ENCODE results near the gene LAMB2. TPM values are rescaled to one million over a fixed set of nuclear protein-coding genes. Genes with fewer than 3 reads are reported as not detected.

Gene LAMB2
- total and polyA plus RNA-seq, 2 experiments from 2014 or later: 71.3 to 154 TPM

DNA sequence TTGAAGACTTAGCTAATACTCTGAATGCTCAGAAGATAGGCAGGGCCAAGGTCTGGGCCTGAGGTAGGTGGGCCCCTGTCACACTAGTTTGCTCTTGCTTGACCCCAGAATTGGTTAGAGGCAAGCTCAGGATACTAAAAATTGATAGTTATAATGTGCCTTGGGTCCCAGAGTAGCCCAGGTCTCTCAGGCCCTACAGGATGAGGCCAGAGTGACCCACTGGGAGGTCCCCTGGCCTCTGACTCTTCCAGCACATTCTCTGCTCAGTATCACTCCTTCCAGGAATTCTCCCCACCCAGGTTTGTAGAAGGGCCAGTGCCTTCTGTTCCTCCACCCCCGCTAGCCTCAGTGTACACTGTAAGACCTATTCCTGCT lies 37.9 kb upstream of the LAMB2 start:
- no peaks in the 10 kb centered on the region for H3F3A ChIP-seq (replicated peaks; ENCODE audit: low read depth)
- Mint-ChIP-seq H3K27ac (peak overlapping the region; percentile 80; the same call in 1 of the 2 replicates), H3K27me3 (ENCODE audit: insufficient read depth, low read depth, poor library complexity) (peaks cover 9% of the 10 kb centered on the region), H3K4me3 (peak overlapping the region; percentile 82), H3K36me3 (ENCODE audit: low read depth) (peaks cover 2% of the 10 kb centered on the region; the same call in 1 of the 3 replicates), H3K4me1 (peaks cover 25% of the 10 kb centered on the region), H3K9me3 (no peaks in the 10 kb centered on the region)
- H3K27ac ChIP-seq (ENCODE audit: low read depth): no peak overlapping the region
- peak overlapping the region; percentile 99; the same call in 1 of the 2 replicates for H2AFZ ChIP-seq
- peaks cover 15% of the 10 kb centered on the region for H3K4me1 ChIP-seq (ENCODE audit: insufficient read depth)
- H4K20me1 ChIP-seq (replicated peaks; ENCODE audit: insufficient read depth): no peaks in the 10 kb centered on the region
- H3K4me3 ChIP-seq: peak overlapping the region; percentile 85
- H3K4me2 ChIP-seq: peak overlapping the region; percentile 96
- ATAC-seq: peak; percentile 1; the same call in 2 of the 3 replicates
- peaks cover under 1% of the 10 kb centered on the region for H3K79me2 ChIP-seq (replicated peaks; ENCODE audit: insufficient read depth)
- DNase-seq (ENCODE audit: low spot score): no peak
- H3K9me2 ChIP-seq (ENCODE audit: insufficient read depth): peaks cover 8% of the 10 kb centered on the region; the same call in 1 of the 2 replicates
- no peak for TF ChIP-seq JUNB (IDR thresholded peaks at IDR 0.05; ENCODE audit: unreplicated experiment)
- no peak for TF ChIP-seq NANOG (IDR thresholded peaks at IDR 0.05; ENCODE audit: borderline replicate concordance)
- TF ChIP-seq STAT1 (IDR thresholded peaks at IDR 0.05; ENCODE audit: unreplicated experiment): no peak
- TF ChIP-seq, protein P1, sequence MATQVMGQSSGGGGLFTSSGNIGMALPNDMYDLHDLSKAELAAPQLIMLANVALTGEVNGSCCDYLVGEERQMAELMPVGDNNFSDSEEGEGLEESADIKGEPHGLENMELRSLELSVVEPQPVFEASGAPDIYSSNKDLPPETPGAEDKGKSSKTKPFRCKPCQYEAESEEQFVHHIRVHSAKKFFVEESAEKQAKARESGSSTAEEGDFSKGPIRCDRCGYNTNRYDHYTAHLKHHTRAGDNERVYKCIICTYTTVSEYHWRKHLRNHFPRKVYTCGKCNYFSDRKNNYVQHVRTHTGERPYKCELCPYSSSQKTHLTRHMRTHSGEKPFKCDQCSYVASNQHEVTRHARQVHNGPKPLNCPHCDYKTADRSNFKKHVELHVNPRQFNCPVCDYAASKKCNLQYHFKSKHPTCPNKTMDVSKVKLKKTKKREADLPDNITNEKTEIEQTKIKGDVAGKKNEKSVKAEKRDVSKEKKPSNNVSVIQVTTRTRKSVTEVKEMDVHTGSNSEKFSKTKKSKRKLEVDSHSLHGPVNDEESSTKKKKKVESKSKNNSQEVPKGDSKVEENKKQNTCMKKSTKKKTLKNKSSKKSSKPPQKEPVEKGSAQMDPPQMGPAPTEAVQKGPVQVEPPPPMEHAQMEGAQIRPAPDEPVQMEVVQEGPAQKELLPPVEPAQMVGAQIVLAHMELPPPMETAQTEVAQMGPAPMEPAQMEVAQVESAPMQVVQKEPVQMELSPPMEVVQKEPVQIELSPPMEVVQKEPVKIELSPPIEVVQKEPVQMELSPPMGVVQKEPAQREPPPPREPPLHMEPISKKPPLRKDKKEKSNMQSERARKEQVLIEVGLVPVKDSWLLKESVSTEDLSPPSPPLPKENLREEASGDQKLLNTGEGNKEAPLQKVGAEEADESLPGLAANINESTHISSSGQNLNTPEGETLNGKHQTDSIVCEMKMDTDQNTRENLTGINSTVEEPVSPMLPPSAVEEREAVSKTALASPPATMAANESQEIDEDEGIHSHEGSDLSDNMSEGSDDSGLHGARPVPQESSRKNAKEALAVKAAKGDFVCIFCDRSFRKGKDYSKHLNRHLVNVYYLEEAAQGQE (IDR thresholded peaks at IDR 0.05; ENCODE audit: unreplicated experiment): no peak
- TF ChIP-seq, protein P2, sequence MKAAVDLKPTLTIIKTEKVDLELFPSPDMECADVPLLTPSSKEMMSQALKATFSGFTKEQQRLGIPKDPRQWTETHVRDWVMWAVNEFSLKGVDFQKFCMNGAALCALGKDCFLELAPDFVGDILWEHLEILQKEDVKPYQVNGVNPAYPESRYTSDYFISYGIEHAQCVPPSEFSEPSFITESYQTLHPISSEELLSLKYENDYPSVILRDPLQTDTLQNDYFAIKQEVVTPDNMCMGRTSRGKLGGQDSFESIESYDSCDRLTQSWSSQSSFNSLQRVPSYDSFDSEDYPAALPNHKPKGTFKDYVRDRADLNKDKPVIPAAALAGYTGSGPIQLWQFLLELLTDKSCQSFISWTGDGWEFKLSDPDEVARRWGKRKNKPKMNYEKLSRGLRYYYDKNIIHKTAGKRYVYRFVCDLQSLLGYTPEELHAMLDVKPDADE (IDR thresholded peaks at IDR 0.05): no peak
- no peak for TF ChIP-seq ZNF114 (CRISPR knock-in tag; IDR thresholded peaks at IDR 0.05)
- TF ChIP-seq, protein P3, sequence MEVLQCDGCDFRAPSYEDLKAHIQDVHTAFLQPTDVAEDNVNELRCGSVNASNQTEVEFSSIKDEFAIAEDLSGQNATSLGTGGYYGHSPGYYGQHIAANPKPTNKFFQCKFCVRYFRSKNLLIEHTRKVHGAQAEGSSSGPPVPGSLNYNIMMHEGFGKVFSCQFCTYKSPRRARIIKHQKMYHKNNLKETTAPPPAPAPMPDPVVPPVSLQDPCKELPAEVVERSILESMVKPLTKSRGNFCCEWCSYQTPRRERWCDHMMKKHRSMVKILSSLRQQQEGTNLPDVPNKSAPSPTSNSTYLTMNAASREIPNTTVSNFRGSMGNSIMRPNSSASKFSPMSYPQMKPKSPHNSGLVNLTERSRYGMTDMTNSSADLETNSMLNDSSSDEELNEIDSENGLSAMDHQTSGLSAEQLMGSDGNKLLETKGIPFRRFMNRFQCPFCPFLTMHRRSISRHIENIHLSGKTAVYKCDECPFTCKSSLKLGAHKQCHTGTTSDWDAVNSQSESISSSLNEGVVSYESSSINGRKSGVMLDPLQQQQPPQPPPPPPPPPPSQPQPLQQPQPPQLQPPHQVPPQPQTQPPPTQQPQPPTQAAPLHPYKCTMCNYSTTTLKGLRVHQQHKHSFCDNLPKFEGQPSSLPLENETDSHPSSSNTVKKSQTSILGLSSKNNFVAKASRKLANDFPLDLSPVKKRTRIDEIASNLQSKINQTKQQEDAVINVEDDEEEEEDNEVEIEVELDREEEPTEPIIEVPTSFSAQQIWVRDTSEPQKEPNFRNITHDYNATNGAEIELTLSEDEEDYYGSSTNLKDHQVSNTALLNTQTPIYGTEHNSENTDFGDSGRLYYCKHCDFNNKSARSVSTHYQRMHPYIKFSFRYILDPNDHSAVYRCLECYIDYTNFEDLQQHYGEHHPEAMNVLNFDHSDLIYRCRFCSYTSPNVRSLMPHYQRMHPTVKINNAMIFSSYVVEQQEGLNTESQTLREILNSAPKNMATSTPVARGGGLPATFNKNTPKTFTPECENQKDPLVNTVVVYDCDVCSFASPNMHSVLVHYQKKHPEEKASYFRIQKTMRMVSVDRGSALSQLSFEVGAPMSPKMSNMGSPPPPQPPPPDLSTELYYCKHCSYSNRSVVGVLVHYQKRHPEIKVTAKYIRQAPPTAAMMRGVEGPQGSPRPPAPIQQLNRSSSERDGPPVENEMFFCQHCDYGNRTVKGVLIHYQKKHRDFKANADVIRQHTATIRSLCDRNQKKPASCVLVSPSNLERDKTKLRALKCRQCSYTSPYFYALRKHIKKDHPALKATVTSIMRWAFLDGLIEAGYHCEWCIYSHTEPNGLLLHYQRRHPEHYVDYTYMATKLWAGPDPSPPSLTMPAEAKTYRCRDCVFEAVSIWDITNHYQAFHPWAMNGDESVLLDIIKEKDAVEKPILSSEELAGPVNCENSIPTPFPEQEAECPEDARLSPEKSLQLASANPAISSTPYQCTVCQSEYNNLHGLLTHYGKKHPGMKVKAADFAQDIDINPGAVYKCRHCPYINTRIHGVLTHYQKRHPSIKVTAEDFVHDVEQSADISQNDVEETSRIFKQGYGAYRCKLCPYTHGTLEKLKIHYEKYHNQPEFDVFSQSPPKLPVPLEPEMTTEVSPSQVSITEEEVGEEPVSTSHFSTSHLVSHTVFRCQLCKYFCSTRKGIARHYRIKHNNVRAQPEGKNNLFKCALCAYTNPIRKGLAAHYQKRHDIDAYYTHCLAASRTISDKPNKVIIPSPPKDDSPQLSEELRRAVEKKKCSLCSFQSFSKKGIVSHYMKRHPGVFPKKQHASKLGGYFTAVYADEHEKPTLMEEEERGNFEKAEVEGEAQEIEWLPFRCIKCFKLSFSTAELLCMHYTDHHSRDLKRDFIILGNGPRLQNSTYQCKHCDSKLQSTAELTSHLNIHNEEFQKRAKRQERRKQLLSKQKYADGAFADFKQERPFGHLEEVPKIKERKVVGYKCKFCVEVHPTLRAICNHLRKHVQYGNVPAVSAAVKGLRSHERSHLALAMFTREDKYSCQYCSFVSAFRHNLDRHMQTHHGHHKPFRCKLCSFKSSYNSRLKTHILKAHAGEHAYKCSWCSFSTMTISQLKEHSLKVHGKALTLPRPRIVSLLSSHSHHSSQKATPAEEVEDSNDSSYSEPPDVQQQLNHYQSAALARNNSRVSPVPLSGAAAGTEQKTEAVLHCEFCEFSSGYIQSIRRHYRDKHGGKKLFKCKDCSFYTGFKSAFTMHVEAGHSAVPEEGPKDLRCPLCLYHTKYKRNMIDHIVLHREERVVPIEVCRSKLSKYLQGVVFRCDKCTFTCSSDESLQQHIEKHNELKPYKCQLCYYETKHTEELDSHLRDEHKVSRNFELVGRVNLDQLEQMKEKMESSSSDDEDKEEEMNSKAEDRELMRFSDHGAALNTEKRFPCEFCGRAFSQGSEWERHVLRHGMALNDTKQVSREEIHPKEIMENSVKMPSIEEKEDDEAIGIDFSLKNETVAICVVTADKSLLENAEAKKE (CRISPR knock-in tag; IDR thresholded peaks at IDR 0.05): no peak
- TF ChIP-seq, protein P4, sequence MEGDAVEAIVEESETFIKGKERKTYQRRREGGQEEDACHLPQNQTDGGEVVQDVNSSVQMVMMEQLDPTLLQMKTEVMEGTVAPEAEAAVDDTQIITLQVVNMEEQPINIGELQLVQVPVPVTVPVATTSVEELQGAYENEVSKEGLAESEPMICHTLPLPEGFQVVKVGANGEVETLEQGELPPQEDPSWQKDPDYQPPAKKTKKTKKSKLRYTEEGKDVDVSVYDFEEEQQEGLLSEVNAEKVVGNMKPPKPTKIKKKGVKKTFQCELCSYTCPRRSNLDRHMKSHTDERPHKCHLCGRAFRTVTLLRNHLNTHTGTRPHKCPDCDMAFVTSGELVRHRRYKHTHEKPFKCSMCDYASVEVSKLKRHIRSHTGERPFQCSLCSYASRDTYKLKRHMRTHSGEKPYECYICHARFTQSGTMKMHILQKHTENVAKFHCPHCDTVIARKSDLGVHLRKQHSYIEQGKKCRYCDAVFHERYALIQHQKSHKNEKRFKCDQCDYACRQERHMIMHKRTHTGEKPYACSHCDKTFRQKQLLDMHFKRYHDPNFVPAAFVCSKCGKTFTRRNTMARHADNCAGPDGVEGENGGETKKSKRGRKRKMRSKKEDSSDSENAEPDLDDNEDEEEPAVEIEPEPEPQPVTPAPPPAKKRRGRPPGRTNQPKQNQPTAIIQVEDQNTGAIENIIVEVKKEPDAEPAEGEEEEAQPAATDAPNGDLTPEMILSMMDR (conservative IDR thresholded peaks at IDR 0.05; ENCODE audit: low read depth in 2 of 2): no peak
- H3K36me3 ChIP-seq (ENCODE audit: insufficient read depth): no peaks in the 10 kb centered on the region
- H3K27me3 ChIP-seq (ENCODE audit: insufficient read depth): no peaks in the 10 kb centered on the region
